H1 (cell line): ENCODE data around the gene ASH1L. TPM values are rescaled to one million over a fixed set of nuclear protein-coding genes. Genes with fewer than 3 reads are reported as not detected.

Source experiments
- BCL11A ChIP-seq, 2 experiments: IDR thresholded peaks; one replicate each; pipeline ENCODE4 v1.6.1; 2011; ENCODE audit warnings: low read depth in 2 of 2, low read length in 2 of 2, mild to moderate bottlenecking in 2 of 2
- BRCA1 ChIP-seq: IDR thresholded peaks from 2 replicates; pipeline ENCODE4 v1.6.1; 2012; ENCODE audit warnings: low read depth, low read length, improper control_type of control experiment
- CREB1 ChIP-seq: IDR thresholded peaks from 2 replicates; pipeline ENCODE4 v1.6.1; 2012; ENCODE audit warnings: inconsistent platforms
- EP300 ChIP-seq, 2 experiments: IDR thresholded peaks; 1 replicate in 1 of 2; 2 replicates in 1 of 2; pipeline ENCODE4 v1.6.1; 2011 to 2012; ENCODE audit warnings: low read depth in 2 of 2, low read length in 2 of 2, mild to moderate bottlenecking in 2 of 2, borderline replicate concordance in 1 of 2, inconsistent platforms in 1 of 2, moderate library complexity in 1 of 2
- PHF8 ChIP-seq: fragments of 200-600 bp; sonication (generic); conservative IDR thresholded peaks from 2 replicates; pipeline ENCODE4 v1.7.1; 2012; ENCODE audit warnings: low read depth, mild to moderate bottlenecking, inconsistent platforms, low read length, moderate library complexity
- POLR2A ChIP-seq, 2 experiments: IDR thresholded peaks; 1 replicate in 1 of 2; 2 replicates in 1 of 2; pipeline ENCODE4 v1.6.1; 2011; ENCODE audit warnings: low read depth in 2 of 2, low read length in 2 of 2, mild to moderate bottlenecking in 2 of 2; ENCODE audit errors: control extremely low read depth in 1 of 2
- POLR2AphosphoS5 ChIP-seq: IDR thresholded peaks from 2 replicates; pipeline ENCODE4 v1.6.1; 2011; ENCODE audit warnings: low read depth, low read length
- RBBP5 ChIP-seq: IDR thresholded peaks from 2 replicates; pipeline ENCODE4 v1.7.1; 2012; ENCODE audit warnings: low read depth, mild to moderate bottlenecking, inconsistent platforms, low read length, moderate library complexity, borderline replicate concordance
- SIN3A ChIP-seq, 2 experiments: IDR thresholded peaks in 1 of 2; conservative IDR thresholded peaks in 1 of 2; 2 replicates each; pipeline ENCODE4 v1.6.1; 2011 to 2012; ENCODE audit warnings: low read length in 2 of 2, improper control_type of control experiment in 1 of 2, low read depth in 1 of 2, mild to moderate bottlenecking in 1 of 2
- SIX5 ChIP-seq: IDR thresholded peaks from 2 replicates; pipeline ENCODE4 v1.6.1; 2011; ENCODE audit warnings: mild to moderate bottlenecking, low read depth, low read length
- SP1 ChIP-seq: IDR thresholded peaks from 2 replicates; pipeline ENCODE4 v1.6.1; 2011; ENCODE audit warnings: low read depth, low read length
- SRF ChIP-seq: IDR thresholded peaks from 2 replicates; pipeline ENCODE4 v1.6.1; 2011; ENCODE audit warnings: mild to moderate bottlenecking, low read depth, low read length, moderate library complexity
- polyA plus RNA-seq, 7 experiments: library from polyadenylated mRNA; depleted of rRNA in 3 of 7; stranded (reverse) in 5 of 7; unstranded in 2 of 7; fragments of >200 nt in 5 of 7; fragments of 200-250 nt in 2 of 7; gene quantifications; 1 replicate in 5 of 7; 2 replicates in 1 of 7; 4 replicates in 1 of 7; pipeline versions ENCODE4 v1.2.1 to v1.2.3, GENCODE V29; 2011 to 2013; ENCODE audit warnings: missing spikeins in 2 of 7, mixed read lengths in 2 of 7
- total RNA-seq: library from RNA; stranded (reverse); fragmentation: NEBNext Ultra II Directional; extraction: Animal tissue kit (Norgen Biotek cat#: 25700); gene quantifications from 2 replicates; pipeline ENCODE4 v1.2.1, GENCODE V29; 2021

The ASH1L gene
- total and polyA plus RNA-seq, 2 of the 8 experiments (the other 6 are each of a cell fraction or from before 2014, with no cell fraction given), result 7.5 to 27.6 TPM

GRCh38 chr1:155320661-155321617, 241.7 kb downstream of the ASH1L start, which contains the start of gene RUSC1 (continued):
- TF ChIP-seq PHF8 (0 out of 2 replicates have a peak, but pooled peaks have one; percentile 24), SIN3A (conservative IDR thresholded peaks at IDR 0.05 in 1 of 2, IDR thresholded peaks at IDR 0.05 in 1 of 2; ENCODE audit: low read depth in 1 of 2, low read length in 2 of 2) (0 out of 4 replicates have a peak, but pooled peaks have one; percentile 12 to 30), SIX5 (no peak), BRCA1 (no peak), POLR2AphosphoS5 (peak; percentile 56), SP1 (0 out of 2 replicates have a peak, but pooled peaks have one; percentile 24), CREB1 (no peak; the same call in 1 of the 2 replicates), RBBP5 (no peak), BCL11A (IDR thresholded peaks at IDR 0.05; ENCODE audit: low read depth in 2 of 2, low read length in 2 of 2) (no peak), EP300 (IDR thresholded peaks at IDR 0.05; ENCODE audit: borderline replicate concordance in 1 of 2, low read depth in 2 of 2, low read length in 2 of 2) (no peak), SRF (no peak), POLR2A (IDR thresholded peaks at IDR 0.05; ENCODE audit: control extremely low read depth in 1 of 2, low read depth in 2 of 2, low read length in 2 of 2) (peak in 1 of 2 experiments; percentile 54; a peak in 1 of 3 replicates)
- TF ChIP-seq, all 59 proteins: peak for 7
